Activated B cell treated with CpG ODN at 0.5 μM for 24 hours (primary cell): ENCODE measurements around the gene NPSR1. TPM values are rescaled to one million over a fixed set of nuclear protein-coding genes. Genes with fewer than 3 reads are reported as not detected.

Source experiments
- ATAC-seq: fragments of 200-7000 bp; cut with Tn5 transposase; one replicate; pipeline ENCODE4 v1.10.0; 2021; ENCODE audit warnings: low read depth, mild to moderate bottlenecking, moderate library complexity
- CTCF ChIA-PET: fragments of 350-600 bp; sonication (Branson Sonifier 250); formaldehyde crosslinking; loops from one replicate; lab custom pipeline; 2021; ENCODE audit warnings: antibody characterized with exemption; lab: Charles Lee
- POLR2A ChIA-PET: fragments of 350-600 bp; sonication (Branson Sonifier 250); formaldehyde crosslinking; loops from one replicate; lab custom pipeline; 2021; ENCODE audit warnings: antibody characterized with exemption; lab: Charles Lee
- DNase-seq: peaks from one replicate; pipeline ENCODE4 v3.0.0; 2022
- H3K27ac Mint-ChIP-seq: one replicate; pipeline ENCODE4 v1.8.0; 2020; ENCODE audit warnings: mixed read lengths
- H3K27me3 Mint-ChIP-seq: one replicate; pipeline ENCODE4 v1.8.0; 2021; ENCODE audit warnings: mixed read lengths
- H3K36me3 Mint-ChIP-seq: one replicate; pipeline ENCODE4 v1.8.0; 2021; ENCODE audit warnings: low read depth, mixed read lengths
- H3K4me1 Mint-ChIP-seq: one replicate; pipeline ENCODE4 v1.8.0; 2021; ENCODE audit warnings: mixed read lengths
- H3K4me3 Mint-ChIP-seq: one replicate; pipeline ENCODE4 v1.8.0; 2020; ENCODE audit warnings: mild to moderate bottlenecking, mixed read lengths
- H3K9me3 Mint-ChIP-seq: one replicate; pipeline ENCODE4 v1.8.0; 2020; ENCODE audit warnings: mixed read lengths
- intact Hi-C: fragments of 100-400 bp; cut with micrococcal nuclease; formaldehyde crosslinking; loops from one replicate; pipeline ENCODE4 v1.15.1; 2024
- total RNA-seq: library from RNA; stranded (reverse); gene quantifications from 2 replicates; pipeline ENCODE4 v1.2.3, GENCODE V29; 2022
- TF ChIP-seq, protein P1 (sequence below): fragments of 200-600 bp; IDR thresholded peaks from one replicate; pipeline ENCODE4 v1.8.0; 2022; ENCODE audit warnings: antibody characterized with exemption, mild to moderate bottlenecking

NPSR1 gene
- total RNA-seq, 1 donor from 2014 or later = not detected

DNA sequence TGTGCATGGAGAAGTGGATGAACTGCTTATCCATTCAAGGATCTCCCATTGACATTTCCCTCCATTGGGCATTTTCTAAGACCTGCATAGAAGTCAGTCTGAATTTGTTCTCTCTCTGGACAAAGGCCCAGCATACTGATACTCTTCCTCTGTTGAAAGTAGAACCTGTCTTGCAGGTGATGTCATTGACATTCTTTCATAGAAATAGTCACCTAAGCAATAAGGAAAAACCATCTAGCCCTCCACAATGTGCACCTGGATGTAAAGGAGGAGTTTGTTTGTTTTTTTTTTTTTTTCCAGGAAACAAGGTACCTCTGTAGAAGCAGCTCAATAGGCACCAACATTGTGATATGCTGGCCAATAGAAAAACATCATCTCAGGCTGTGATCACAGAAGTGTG lies 228.8 kb downstream of the NPSR1 start:
- CTCF ChIA-PET = no interaction called here
- TF ChIP-seq, protein P1, sequence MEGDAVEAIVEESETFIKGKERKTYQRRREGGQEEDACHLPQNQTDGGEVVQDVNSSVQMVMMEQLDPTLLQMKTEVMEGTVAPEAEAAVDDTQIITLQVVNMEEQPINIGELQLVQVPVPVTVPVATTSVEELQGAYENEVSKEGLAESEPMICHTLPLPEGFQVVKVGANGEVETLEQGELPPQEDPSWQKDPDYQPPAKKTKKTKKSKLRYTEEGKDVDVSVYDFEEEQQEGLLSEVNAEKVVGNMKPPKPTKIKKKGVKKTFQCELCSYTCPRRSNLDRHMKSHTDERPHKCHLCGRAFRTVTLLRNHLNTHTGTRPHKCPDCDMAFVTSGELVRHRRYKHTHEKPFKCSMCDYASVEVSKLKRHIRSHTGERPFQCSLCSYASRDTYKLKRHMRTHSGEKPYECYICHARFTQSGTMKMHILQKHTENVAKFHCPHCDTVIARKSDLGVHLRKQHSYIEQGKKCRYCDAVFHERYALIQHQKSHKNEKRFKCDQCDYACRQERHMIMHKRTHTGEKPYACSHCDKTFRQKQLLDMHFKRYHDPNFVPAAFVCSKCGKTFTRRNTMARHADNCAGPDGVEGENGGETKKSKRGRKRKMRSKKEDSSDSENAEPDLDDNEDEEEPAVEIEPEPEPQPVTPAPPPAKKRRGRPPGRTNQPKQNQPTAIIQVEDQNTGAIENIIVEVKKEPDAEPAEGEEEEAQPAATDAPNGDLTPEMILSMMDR = no peak
- no peak overlapping the region for H3K4me3 Mint-ChIP-seq
- no peak overlapping the region for H3K27ac Mint-ChIP-seq
- intact Hi-C loops = no loop called here
- peaks cover 11% of the 10 kb centered on the region for H3K9me3 Mint-ChIP-seq
- H3K4me1 Mint-ChIP-seq = no peaks in the 10 kb centered on the region
- POLR2A ChIA-PET = no interaction called here
- peaks cover 4% of the 10 kb centered on the region for H3K27me3 Mint-ChIP-seq
- DNase-seq = no peak
- ATAC-seq = no peak
- no peaks in the 10 kb centered on the region for H3K36me3 Mint-ChIP-seq

DNA sequence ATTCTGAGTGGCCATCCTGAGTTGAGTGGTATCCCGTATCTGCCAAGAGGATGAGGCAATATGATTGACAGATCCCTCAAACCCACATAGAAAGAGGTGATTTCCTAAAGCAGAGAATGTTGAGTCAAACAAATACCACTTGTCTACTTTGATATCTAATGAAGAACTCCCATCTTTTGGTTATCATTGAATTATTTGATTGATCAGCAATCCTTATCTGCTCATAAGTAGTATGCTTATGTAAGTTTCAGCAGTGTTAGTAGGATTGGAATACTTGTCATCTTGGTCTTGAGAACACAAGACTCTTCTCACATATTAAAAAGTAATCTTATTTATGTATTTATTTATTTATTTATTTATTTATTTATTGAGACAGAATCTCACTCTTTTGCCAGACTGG lies 231.9 kb downstream of the NPSR1 start:
- Mint-ChIP-seq H3K27ac (no peak overlapping the region), H3K9me3 (peaks cover 6% of the 10 kb centered on the region), H3K4me3 (no peak overlapping the region), H3K4me1 (no peaks in the 10 kb centered on the region), H3K36me3 (no peaks in the 10 kb centered on the region), H3K27me3 (peaks cover 4% of the 10 kb centered on the region)
- TF ChIP-seq, protein P1 = no peak
- ChIA-PET POLR2A (no interaction called here), CTCF (no interaction called here)
- intact Hi-C loops = no loop called here
- DNase-seq (no peak), ATAC-seq (no peak)

DNA sequence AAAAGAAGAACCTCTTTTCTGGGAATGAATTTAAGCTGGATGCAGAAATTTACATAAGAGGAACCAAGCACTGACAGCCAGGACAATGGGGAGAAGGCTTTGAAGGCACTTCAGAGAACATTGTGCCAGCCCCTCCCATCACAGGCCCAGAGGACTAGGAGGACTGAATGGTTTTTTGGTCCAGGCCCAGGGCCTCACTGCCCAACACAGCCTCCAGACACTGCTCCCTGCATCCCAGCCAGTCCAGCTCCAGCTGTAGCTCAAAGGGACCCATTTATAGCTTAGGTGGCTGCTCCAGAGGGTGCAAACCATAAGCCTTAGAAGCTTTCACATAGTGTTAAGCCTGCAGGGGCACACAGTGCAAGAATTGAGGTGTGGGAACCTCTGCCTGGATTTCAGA lies 237.2 kb downstream of the NPSR1 start:
- Mint-ChIP-seq H3K27me3 (peaks cover 4% of the 10 kb centered on the region), H3K4me1 (no peaks in the 10 kb centered on the region), H3K27ac (no peak overlapping the region), H3K36me3 (no peaks in the 10 kb centered on the region), H3K9me3 (peaks cover 14% of the 10 kb centered on the region), H3K4me3 (no peak overlapping the region)
- ATAC-seq (no peak), DNase-seq (no peak)
- CTCF ChIA-PET = no interaction called here
- TF ChIP-seq, protein P1 = no peak
- intact Hi-C loops = no loop called here
- POLR2A ChIA-PET = no interaction called here
